ENCODE results near the gene EFCAB5.
"Not testable (repeated sequence)": the region's sequence is repeated elsewhere in the genome, so short reads cannot be mapped to it uniquely, and the experiment has no call there.

The EFCAB5 gene

DNA sequence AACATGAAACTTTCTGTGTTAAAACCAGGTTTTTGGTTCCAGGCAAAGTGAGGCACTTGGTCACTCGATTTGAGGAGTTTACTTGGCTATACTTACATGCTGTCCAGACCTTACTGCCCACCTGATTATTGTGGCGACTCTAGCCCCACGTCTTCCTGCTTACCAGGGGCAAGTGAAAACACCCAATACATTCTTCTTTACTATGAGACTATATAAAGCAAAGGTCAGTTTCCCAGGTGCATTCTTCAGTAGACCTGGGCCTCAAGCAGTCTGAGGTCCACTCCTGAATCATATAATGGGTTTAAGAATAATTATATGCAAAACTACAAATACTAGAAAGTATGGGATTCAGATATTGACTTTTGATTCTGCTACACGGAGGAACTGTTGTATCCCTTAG lies 86.2 kb downstream of the EFCAB5 start:
- Histone ChIP-seq H3K4ac (ENCODE audit: low read depth in 1 of 2, low read length in 2 of 2) (no peak overlapping the region), H3K4me2 (ENCODE audit: low read length, poor library complexity, severe bottlenecking) (no peak overlapping the region), H3K18ac (ENCODE audit: low read depth in 1 of 2, low read length in 2 of 2) (no peak overlapping the region), H3K36me3 (ENCODE audit: control insufficient read depth in 1 of 2, insufficient read depth in 2 of 2, low read depth in 1 of 2, low read length in 2 of 2) (no peaks in the 10 kb centered on the region), H2AK5ac (ENCODE audit: low read length, severe bottlenecking) (no peak overlapping the region), H2BK5ac (ENCODE audit: low read depth, low read length, poor library complexity, severe bottlenecking) (no peak overlapping the region), H3K9ac (ENCODE audit: low read length) (no peak overlapping the region), H3K4me1 (ENCODE audit: control insufficient read depth, insufficient read depth, low read depth, low read length) (no peaks in the 10 kb centered on the region), H3K4me3 (ENCODE audit: insufficient read depth in 1 of 2, low read depth in 1 of 2, low read length in 2 of 2) (no peak overlapping the region), H4K8ac (ENCODE audit: low read length) (no peak overlapping the region), H3K23ac (ENCODE audit: low read length in 2 of 2) (no peak overlapping the region), H2BK12ac (ENCODE audit: low read length in 2 of 2) (no peak overlapping the region), H3K27me3 (ENCODE audit: control insufficient read depth in 1 of 2, insufficient read depth in 1 of 2, low read length in 2 of 2) (no peaks in the 10 kb centered on the region), H3K79me1 (replicated peaks; ENCODE audit: low read length, poor library complexity, severe bottlenecking) (no peaks in the 10 kb centered on the region), H2BK120ac (ENCODE audit: low read depth, low read length) (no peak overlapping the region), H3K9me3 (ENCODE audit: control insufficient read depth, low read length) (no peaks in the 10 kb centered on the region), H2AFZ (ENCODE audit: low read depth, low read length) (no peak overlapping the region), H4K91ac (ENCODE audit: low read length) (no peak overlapping the region), H3K27ac (ENCODE audit: low read length, poor library complexity, severe bottlenecking) (no peak overlapping the region), H2BK15ac (ENCODE audit: low read depth, poor library complexity, severe bottlenecking) (no peak overlapping the region), H3K14ac (ENCODE audit: low read length in 2 of 2) (no peak overlapping the region)
- 90% methylated on average over 4 of the region's 4 CpGs for WGBS
- no peak for DNase-seq

DNA sequence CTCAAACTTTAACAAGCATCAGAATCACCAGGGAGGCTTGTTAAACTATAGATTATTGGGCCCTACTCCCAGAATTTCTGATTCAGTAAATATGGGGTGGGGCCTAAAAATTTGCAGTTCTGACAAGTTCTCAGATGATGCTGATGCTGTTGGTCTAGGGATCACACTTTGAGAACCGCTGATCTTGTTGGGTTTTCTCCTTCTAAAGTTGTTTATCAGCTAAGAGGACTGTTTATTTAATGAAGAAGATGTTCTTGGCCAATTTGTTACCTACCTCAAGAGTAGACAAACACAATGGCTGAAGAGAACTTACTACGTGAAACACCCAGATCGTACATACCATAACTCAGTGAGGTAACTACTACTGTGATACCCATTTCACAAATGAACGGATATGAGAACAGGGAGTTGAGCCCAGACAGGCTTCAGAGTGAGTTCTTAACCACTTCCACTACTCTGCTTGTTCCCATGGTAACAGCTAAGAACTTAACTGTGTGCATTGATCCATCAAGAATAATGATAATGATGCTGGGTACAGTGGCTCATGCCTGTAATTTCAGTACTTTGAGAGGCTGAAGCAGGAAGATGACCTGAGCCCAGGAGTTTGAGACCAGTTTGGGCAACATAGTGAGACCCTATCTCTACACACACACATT lies 89.9 kb downstream of the EFCAB5 start:
- no peak for DNase-seq
- no peak overlapping the region for H3K4ac ChIP-seq (ENCODE audit: low read depth in 1 of 2, low read length in 2 of 2)

DNA sequence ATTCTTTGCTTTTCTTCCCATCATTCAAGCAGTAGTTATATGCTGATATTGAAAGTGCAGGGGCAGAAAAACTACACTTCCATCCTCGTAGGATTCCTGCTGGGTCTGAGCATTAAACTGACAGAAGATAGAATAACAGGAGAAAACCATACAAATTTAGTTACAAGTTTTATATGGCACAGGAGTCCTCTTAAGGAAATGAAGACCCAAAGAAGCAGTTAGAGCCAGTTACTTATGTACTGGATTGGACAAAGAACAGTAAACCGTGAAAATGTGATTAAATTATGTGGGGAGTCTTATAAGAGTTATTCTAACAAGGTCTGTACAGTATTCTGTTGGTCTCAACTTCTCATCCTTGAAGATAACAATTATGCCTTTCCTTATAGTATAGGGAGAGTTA lies 93.9 kb downstream of the EFCAB5 start:
- WGBS = 100% methylated on average over 1 of the region's 2 CpGs

More for the DNA sequence above, 89.9 kb downstream of the EFCAB5 start:
- Histone ChIP-seq H2BK5ac (ENCODE audit: low read depth, low read length, poor library complexity, severe bottlenecking) (no peak overlapping the region), H3K9me3 (ENCODE audit: control insufficient read depth, low read length) (no peaks in the 10 kb centered on the region), H3K23ac (ENCODE audit: low read length in 2 of 2) (no peak overlapping the region), H3K79me1 (replicated peaks; ENCODE audit: low read length, poor library complexity, severe bottlenecking) (no peaks in the 10 kb centered on the region), H3K27ac (ENCODE audit: low read length, poor library complexity, severe bottlenecking) (no peak overlapping the region), H2BK12ac (ENCODE audit: low read length in 2 of 2) (no peak overlapping the region), H3K9ac (ENCODE audit: low read length) (no peak overlapping the region), H2BK120ac (ENCODE audit: low read depth, low read length) (no peak overlapping the region), H2BK15ac (ENCODE audit: low read depth, poor library complexity, severe bottlenecking) (no peak overlapping the region), H4K91ac (ENCODE audit: low read length) (no peak overlapping the region), H3K36me3 (ENCODE audit: control insufficient read depth in 1 of 2, insufficient read depth in 2 of 2, low read depth in 1 of 2, low read length in 2 of 2) (no peaks in the 10 kb centered on the region), H2AK5ac (ENCODE audit: low read length, severe bottlenecking) (no peak overlapping the region), H3K18ac (ENCODE audit: low read depth in 1 of 2, low read length in 2 of 2) (no peak overlapping the region), H3K4me1 (ENCODE audit: control insufficient read depth, insufficient read depth, low read depth, low read length) (no peaks in the 10 kb centered on the region), H2AFZ (ENCODE audit: low read depth, low read length) (no peak overlapping the region), H4K8ac (ENCODE audit: low read length) (no peak overlapping the region), H3K4me2 (ENCODE audit: low read length, poor library complexity, severe bottlenecking) (no peak overlapping the region), H3K27me3 (ENCODE audit: control insufficient read depth in 1 of 2, insufficient read depth in 1 of 2, low read length in 2 of 2) (no peaks in the 10 kb centered on the region), H3K14ac (ENCODE audit: low read length in 2 of 2) (no peak overlapping the region), H3K4me3 (ENCODE audit: insufficient read depth in 1 of 2, low read depth in 1 of 2, low read length in 2 of 2) (no peak overlapping the region)
- WGBS = 95% methylated on average over 3 of the region's 4 CpGs

DNA sequence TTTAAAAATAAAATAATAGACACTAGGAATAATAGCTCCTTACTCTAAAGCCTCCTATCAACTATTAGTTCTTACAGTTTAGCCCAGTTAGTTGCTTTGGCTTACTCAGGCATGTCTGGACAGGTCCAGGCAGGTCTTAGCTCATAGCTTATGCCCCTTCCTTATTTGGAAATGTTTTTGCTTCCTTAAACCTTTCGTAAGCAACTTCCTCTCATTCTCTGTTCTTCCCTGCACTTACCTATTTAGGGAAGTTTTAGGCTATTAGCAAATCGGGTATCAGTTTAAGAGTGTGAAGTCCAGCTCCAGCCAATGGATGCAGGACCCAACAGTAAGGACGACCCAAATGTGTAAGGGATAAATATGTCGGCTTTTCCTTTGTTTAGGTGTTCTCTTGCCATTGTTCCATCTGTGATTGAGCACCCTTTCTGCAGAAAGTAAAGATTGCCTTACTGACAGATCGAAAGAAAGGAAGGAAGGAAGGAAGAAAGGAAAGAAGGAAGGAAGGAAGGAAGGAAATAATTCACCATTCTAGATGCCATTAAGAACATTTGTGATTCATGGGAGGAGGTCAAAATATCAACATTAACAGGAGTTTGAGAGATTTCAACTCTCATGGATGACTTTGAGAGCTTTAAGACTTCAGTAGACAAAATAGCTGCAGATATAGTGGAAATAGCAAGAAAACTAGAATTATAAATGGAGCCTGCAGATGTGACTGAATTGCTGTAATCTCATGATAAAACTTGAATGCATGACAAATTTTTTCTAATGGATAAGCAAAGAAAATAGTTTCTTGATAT lies 99.5 kb downstream of the EFCAB5 start:
- H3K4me2 ChIP-seq (ENCODE audit: low read length, poor library complexity, severe bottlenecking); H2BK15ac ChIP-seq (ENCODE audit: low read depth, poor library complexity, severe bottlenecking); H4K91ac ChIP-seq (ENCODE audit: low read length); H3K9ac ChIP-seq (ENCODE audit: low read length); H3K4ac ChIP-seq (ENCODE audit: low read depth in 1 of 2, low read length in 2 of 2); H2BK12ac ChIP-seq (ENCODE audit: low read length in 2 of 2); H3K23ac ChIP-seq (ENCODE audit: low read length in 2 of 2); H3K14ac ChIP-seq (ENCODE audit: low read length in 2 of 2); H3K18ac ChIP-seq (ENCODE audit: low read depth in 1 of 2, low read length in 2 of 2); H2AK5ac ChIP-seq (ENCODE audit: low read length, severe bottlenecking); H4K8ac ChIP-seq (ENCODE audit: low read length); H3K4me3 ChIP-seq (ENCODE audit: insufficient read depth in 1 of 2, low read depth in 1 of 2, low read length in 2 of 2); H2AFZ ChIP-seq (ENCODE audit: low read depth, low read length); H3K9me3 ChIP-seq (ENCODE audit: control insufficient read depth, low read length); H3K79me1 ChIP-seq (replicated peaks; ENCODE audit: low read length, poor library complexity, severe bottlenecking); H3K27me3 ChIP-seq (ENCODE audit: control insufficient read depth in 1 of 2, insufficient read depth in 1 of 2, low read length in 2 of 2); H2BK5ac ChIP-seq (ENCODE audit: low read depth, low read length, poor library complexity, severe bottlenecking); H3K4me1 ChIP-seq (ENCODE audit: control insufficient read depth, insufficient read depth, low read depth, low read length); H2BK120ac ChIP-seq (ENCODE audit: low read depth, low read length); H3K36me3 ChIP-seq (ENCODE audit: control insufficient read depth in 1 of 2, insufficient read depth in 2 of 2, low read depth in 1 of 2, low read length in 2 of 2): not testable (repeated sequence)
- peak; percentile 38 for DNase-seq
- 77% methylated on average over 4 of the region's 5 CpGs for WGBS
- peak overlapping the region; percentile 45 for H3K27ac ChIP-seq (ENCODE audit: low read length, poor library complexity, severe bottlenecking)

More for the DNA sequence above, 93.9 kb downstream of the EFCAB5 start:
- Histone ChIP-seq H2AK5ac (ENCODE audit: low read length, severe bottlenecking) (no peak overlapping the region), H3K4me3 (ENCODE audit: insufficient read depth in 1 of 2, low read depth in 1 of 2, low read length in 2 of 2) (no peak overlapping the region), H3K36me3 (ENCODE audit: control insufficient read depth in 1 of 2, insufficient read depth in 2 of 2, low read depth in 1 of 2, low read length in 2 of 2) (no peaks in the 10 kb centered on the region), H3K79me1 (replicated peaks; ENCODE audit: low read length, poor library complexity, severe bottlenecking) (no peaks in the 10 kb centered on the region), H4K91ac (ENCODE audit: low read length) (no peak overlapping the region), H3K9me3 (ENCODE audit: control insufficient read depth, low read length) (peaks cover 10% of the 10 kb centered on the region), H3K14ac (ENCODE audit: low read length in 2 of 2) (no peak overlapping the region), H3K18ac (ENCODE audit: low read depth in 1 of 2, low read length in 2 of 2) (no peak overlapping the region), H2BK5ac (ENCODE audit: low read depth, low read length, poor library complexity, severe bottlenecking) (no peak overlapping the region), H2AFZ (ENCODE audit: low read depth, low read length) (no peak overlapping the region), H3K9ac (ENCODE audit: low read length) (no peak overlapping the region), H2BK120ac (ENCODE audit: low read depth, low read length) (no peak overlapping the region), H3K27ac (ENCODE audit: low read length, poor library complexity, severe bottlenecking) (no peak overlapping the region), H2BK12ac (ENCODE audit: low read length in 2 of 2) (no peak overlapping the region), H3K23ac (ENCODE audit: low read length in 2 of 2) (no peak overlapping the region), H3K4ac (ENCODE audit: low read depth in 1 of 2, low read length in 2 of 2) (no peak overlapping the region), H3K27me3 (ENCODE audit: control insufficient read depth in 1 of 2, insufficient read depth in 1 of 2, low read length in 2 of 2) (no peaks in the 10 kb centered on the region), H4K8ac (ENCODE audit: low read length) (no peak overlapping the region), H2BK15ac (ENCODE audit: low read depth, poor library complexity, severe bottlenecking) (no peak overlapping the region), H3K4me1 (ENCODE audit: control insufficient read depth, insufficient read depth, low read depth, low read length) (no peaks in the 10 kb centered on the region), H3K4me2 (ENCODE audit: low read length, poor library complexity, severe bottlenecking) (no peak overlapping the region)
- DNase-seq = no peak
